Astrocyte (in vitro differentiated cells and primary cell): ENCODE measurements around the gene PPP1R1B. TPM values are rescaled to one million over a fixed set of nuclear protein-coding genes. Genes with fewer than 3 reads are reported as not detected.

Source experiments
- DNase-seq: peaks from one replicate; pipeline ENCODE4 v3.0.0-alpha.2; 2010; ENCODE audit warnings: low read depth
- FAIRE-seq: peaks from 2 replicates; lab custom pipeline; 2011; peaks lifted over from hg19 to GRCh38; lab: Jason Lieb, UNC
- H2AFZ ChIP-seq: 2 replicates; pipeline ENCODE4 v1.6.0; 2012; ENCODE audit warnings: low read depth, low read length, inconsistent platforms
- H3K27ac ChIP-seq: 2 replicates; pipeline ENCODE4 v1.5.1; 2011; ENCODE audit warnings: low read depth, low read length, inconsistent platforms
- H3K27me3 ChIP-seq: 2 replicates; pipeline ENCODE4 v1.6.0; 2011; ENCODE audit warnings: low read length, inconsistent platforms; ENCODE audit not compliant: insufficient read depth
- H3K36me3 ChIP-seq: 2 replicates; pipeline ENCODE4 v1.5.1; 2011; ENCODE audit warnings: low read length, inconsistent platforms; ENCODE audit not compliant: insufficient read depth
- H3K4me1 ChIP-seq: 2 replicates; pipeline ENCODE4 v1.5.1; 2011; ENCODE audit warnings: low read length, inconsistent platforms; ENCODE audit not compliant: insufficient read depth
- H3K4me2 ChIP-seq: 2 replicates; pipeline ENCODE4 v1.6.0; 2012; ENCODE audit warnings: low read length, inconsistent platforms
- H3K4me3 ChIP-seq: 2 replicates; pipeline ENCODE4 v1.5.1; 2011; ENCODE audit warnings: low read depth, mild to moderate bottlenecking, low read length, inconsistent platforms; ENCODE audit not compliant: insufficient read depth
- H3K79me2 ChIP-seq: 2 replicates; pipeline ENCODE4 v1.6.0; 2012; ENCODE audit warnings: mild to moderate bottlenecking, low read length, inconsistent platforms; ENCODE audit not compliant: insufficient read depth
- H3K9ac ChIP-seq: 2 replicates; pipeline ENCODE4 v1.6.0; 2012; ENCODE audit warnings: mild to moderate bottlenecking, low read length, inconsistent platforms
- H3K9me3 ChIP-seq: 2 replicates; pipeline ENCODE4 v1.5.1; 2012; ENCODE audit warnings: low read depth, mild to moderate bottlenecking, low read length, inconsistent platforms; ENCODE audit not compliant: insufficient read depth
- H4K20me1 ChIP-seq: 2 replicates; pipeline ENCODE4 v1.6.0; 2012; ENCODE audit warnings: low read length, inconsistent platforms; ENCODE audit not compliant: insufficient read depth
- H3K27ac Mint-ChIP-seq: one replicate; pipeline ENCODE4 v1.8.0; 2021; ENCODE audit warnings: mild to moderate bottlenecking, mixed read lengths; ENCODE audit not compliant: unreplicated experiment
- H3K27me3 Mint-ChIP-seq: one replicate; pipeline ENCODE4 v1.8.0; 2021; ENCODE audit warnings: low read depth, mixed read lengths; ENCODE audit not compliant: unreplicated experiment
- H3K36me3 Mint-ChIP-seq: one replicate; pipeline ENCODE4 v1.8.0; 2021; ENCODE audit warnings: low read depth, mixed read lengths; ENCODE audit not compliant: unreplicated experiment
- H3K4me1 Mint-ChIP-seq: one replicate; pipeline ENCODE4 v1.8.0; 2021; ENCODE audit warnings: low read depth, mixed read lengths; ENCODE audit not compliant: unreplicated experiment
- H3K4me3 Mint-ChIP-seq: one replicate; pipeline ENCODE4 v1.8.0; 2021; ENCODE audit warnings: mild to moderate bottlenecking, moderate library complexity, mixed read lengths; ENCODE audit not compliant: unreplicated experiment
- H3K9me3 Mint-ChIP-seq: one replicate; pipeline ENCODE4 v1.8.0; 2021; ENCODE audit warnings: mild to moderate bottlenecking, mixed read lengths; ENCODE audit not compliant: unreplicated experiment
- EZH2 ChIP-seq: IDR thresholded peaks from 2 replicates; pipeline ENCODE4 v1.6.1; 2012; ENCODE audit warnings: mild to moderate bottlenecking, low read length, inconsistent platforms; ENCODE audit not compliant: insufficient read depth
- total RNA-seq: library from RNA; stranded (reverse); gene quantifications from 2 replicates; pipeline ENCODE4 v1.2.1, GENCODE V29; 2021
- TF ChIP-seq, protein P1 (sequence below): IDR thresholded peaks from 2 replicates; pipeline ENCODE4 v1.5.1; 2011; ENCODE audit warnings: low read depth, mild to moderate bottlenecking, inconsistent platforms, low read length, moderate library complexity; ENCODE audit not compliant: insufficient read depth

The PPP1R1B gene
- total RNA-seq, 1 donor from 2014 or later, result 0.39 TPM

DNA sequence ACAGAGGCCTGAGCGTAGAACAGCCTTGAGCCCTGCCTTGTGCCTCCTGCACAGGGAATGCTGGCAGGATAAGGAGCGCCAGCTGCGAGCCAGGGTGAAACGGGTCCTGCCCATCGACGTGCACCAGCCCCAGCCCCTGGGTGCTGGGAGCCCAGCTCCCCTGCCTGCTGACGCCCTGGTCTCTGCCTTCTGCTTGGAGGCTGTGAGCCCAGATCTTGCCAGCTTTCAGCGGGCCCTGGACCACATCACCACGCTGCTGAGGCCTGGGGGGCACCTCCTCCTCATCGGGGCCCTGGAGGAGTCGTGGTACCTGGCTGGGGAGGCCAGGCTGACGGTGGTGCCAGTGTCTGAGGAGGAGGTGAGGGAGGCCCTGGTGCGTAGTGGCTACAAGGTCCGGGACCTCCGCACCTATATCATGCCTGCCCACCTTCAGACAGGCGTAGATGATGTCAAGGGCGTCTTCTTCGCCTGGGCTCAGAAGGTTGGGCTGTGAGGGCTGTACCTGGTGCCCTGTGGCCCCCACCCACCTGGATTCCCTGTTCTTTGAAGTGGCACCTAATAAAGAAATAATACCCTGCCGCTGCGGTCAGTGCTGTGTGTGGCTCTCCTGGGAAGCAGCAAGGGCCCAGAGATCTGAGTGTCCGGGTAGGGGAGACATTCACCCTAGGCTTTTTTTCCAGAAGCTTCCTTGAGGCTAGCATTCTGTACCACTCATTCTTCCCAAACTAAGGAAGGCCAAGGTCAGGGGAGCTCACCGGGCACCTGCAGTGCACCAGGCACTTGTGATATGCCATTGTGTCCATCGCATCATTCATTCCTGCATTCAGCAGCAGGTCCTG, 43.4 kb downstream of the PPP1R1B start:
- Mint-ChIP-seq H3K4me3 (no peak overlapping the region), H3K27ac (no peak overlapping the region), H3K4me1 (peaks cover 3% of the 10 kb centered on the region), H3K27me3 (peaks cover 44% of the 10 kb centered on the region), H3K36me3 (no peaks in the 10 kb centered on the region), H3K9me3 (no peaks in the 10 kb centered on the region)
- FAIRE-seq, result no peak
- H3K27ac ChIP-seq, result no peak overlapping the region
- H3K27me3 ChIP-seq, result peaks cover 34% of the 10 kb centered on the region
- no peak overlapping the region for H3K9ac ChIP-seq
- H3K4me2 ChIP-seq, result no peak overlapping the region
- no peak overlapping the region for H3K4me3 ChIP-seq
- H3K79me2 ChIP-seq, result no peaks in the 10 kb centered on the region
- H4K20me1 ChIP-seq, result no peaks in the 10 kb centered on the region
- H3K9me3 ChIP-seq, result no peaks in the 10 kb centered on the region
- peaks cover 5% of the 10 kb centered on the region for H3K4me1 ChIP-seq
- no peak for TF ChIP-seq EZH2
- TF ChIP-seq, protein P1, sequence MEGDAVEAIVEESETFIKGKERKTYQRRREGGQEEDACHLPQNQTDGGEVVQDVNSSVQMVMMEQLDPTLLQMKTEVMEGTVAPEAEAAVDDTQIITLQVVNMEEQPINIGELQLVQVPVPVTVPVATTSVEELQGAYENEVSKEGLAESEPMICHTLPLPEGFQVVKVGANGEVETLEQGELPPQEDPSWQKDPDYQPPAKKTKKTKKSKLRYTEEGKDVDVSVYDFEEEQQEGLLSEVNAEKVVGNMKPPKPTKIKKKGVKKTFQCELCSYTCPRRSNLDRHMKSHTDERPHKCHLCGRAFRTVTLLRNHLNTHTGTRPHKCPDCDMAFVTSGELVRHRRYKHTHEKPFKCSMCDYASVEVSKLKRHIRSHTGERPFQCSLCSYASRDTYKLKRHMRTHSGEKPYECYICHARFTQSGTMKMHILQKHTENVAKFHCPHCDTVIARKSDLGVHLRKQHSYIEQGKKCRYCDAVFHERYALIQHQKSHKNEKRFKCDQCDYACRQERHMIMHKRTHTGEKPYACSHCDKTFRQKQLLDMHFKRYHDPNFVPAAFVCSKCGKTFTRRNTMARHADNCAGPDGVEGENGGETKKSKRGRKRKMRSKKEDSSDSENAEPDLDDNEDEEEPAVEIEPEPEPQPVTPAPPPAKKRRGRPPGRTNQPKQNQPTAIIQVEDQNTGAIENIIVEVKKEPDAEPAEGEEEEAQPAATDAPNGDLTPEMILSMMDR, result no peak
- DNase-seq, result no peak
- no peaks in the 10 kb centered on the region for H3K36me3 ChIP-seq
- H2AFZ ChIP-seq, result no peak overlapping the region

DNA sequence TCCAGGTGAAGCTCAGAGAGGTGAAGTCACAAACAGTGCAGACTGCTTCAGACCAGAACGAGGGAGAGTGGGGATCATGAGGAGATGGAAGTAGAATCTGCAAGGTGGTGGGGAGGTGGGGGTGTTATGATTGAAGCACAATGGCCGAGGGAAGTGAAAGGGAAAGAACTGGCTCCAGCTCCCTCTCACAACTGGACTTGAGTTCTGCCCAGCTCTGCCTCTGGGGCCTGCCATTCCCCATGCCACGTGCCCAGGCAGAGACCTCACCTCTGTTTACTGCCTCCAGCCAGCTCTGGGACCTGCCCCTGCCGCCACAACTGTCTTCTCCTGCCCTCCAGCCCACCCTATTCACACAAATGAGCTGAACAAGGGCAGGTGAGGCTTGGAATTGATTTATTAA, 44.0 kb downstream of the PPP1R1B start:
- no peak for DNase-seq
- TF ChIP-seq EZH2, result no peak
- TF ChIP-seq, protein P1, result no peak
- Histone ChIP-seq H4K20me1 (no peaks in the 10 kb centered on the region), H3K27me3 (peaks cover 34% of the 10 kb centered on the region), H3K79me2 (no peaks in the 10 kb centered on the region), H3K4me1 (peaks cover 5% of the 10 kb centered on the region), H3K36me3 (no peaks in the 10 kb centered on the region), H3K9ac (no peak overlapping the region), H3K4me2 (no peak overlapping the region), H2AFZ (no peak overlapping the region), H3K4me3 (no peak overlapping the region), H3K9me3 (no peaks in the 10 kb centered on the region), H3K27ac (no peak overlapping the region)
- peaks cover 5% of the 10 kb centered on the region for H3K4me1 Mint-ChIP-seq
- no peak overlapping the region for H3K4me3 Mint-ChIP-seq
- peaks cover 48% of the 10 kb centered on the region for H3K27me3 Mint-ChIP-seq
- no peaks in the 10 kb centered on the region for H3K36me3 Mint-ChIP-seq
- H3K27ac Mint-ChIP-seq, result no peak overlapping the region
- no peak for FAIRE-seq
- H3K9me3 Mint-ChIP-seq, result no peaks in the 10 kb centered on the region
